ENCODE data around the gene FAIM. TPM values are rescaled to one million over a fixed set of nuclear protein-coding genes. Genes with fewer than 3 reads are reported as not detected.
"Not testable (repeated sequence)": the region's sequence is repeated elsewhere in the genome, so short reads cannot be mapped to it uniquely, and the experiment has no call there.

FAIM gene
- polyA plus RNA-seq, 1 of the 3 experiments (the other 2 are of a cell fraction): 3.0 TPM

DNA sequence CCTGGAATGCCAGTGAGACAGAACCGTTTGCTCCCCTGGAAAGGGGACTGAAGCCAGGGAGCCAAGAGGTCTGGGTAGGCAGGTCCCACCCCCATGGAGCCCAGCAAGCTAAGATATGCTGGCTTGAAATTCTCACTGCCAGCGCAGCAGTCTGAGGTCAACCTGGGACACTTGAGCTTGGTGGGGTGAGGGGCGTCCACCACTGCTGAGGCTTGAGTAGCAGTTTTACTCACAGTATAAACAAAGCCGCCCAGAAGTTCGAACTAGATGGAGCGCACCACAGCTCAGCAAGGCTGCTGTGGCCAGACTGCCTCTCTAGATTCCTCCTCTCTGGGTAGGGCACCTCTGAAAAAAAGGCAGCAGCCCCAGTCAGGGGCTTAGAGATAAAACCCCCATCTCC lies 48.1 kb upstream of the FAIM start:
- H3K9ac ChIP-seq: no peak overlapping the region
- no peaks in the 10 kb centered on the region for H3F3A ChIP-seq (replicated peaks; ENCODE audit: insufficient read depth)
- 97% methylated on average over 3 of the region's 6 CpGs for WGBS (ENCODE audit: low lambda C conversion rate)
- peaks cover 0 to 4% of the 10 kb centered on the region in 2 experiments for H3K36me3 ChIP-seq (replicated peaks in 1 of 2; ENCODE audit: control insufficient read depth in 1 of 2, insufficient read depth in 2 of 2, low read length in 1 of 2)
- no peaks in the 10 kb centered on the region for H3K9me2 ChIP-seq
- CTCF ChIA-PET: no interaction called here
- no peak overlapping the region for H2AFZ ChIP-seq (ENCODE audit: low read depth)
- H3K4me2 ChIP-seq: no peak overlapping the region
- POLR2A ChIA-PET: no interaction called here
- no peak overlapping the region for H3K27ac ChIP-seq (ENCODE audit: low read depth in 2 of 2, low read length in 1 of 2)
- no peaks in the 10 kb centered on the region for H3K79me2 ChIP-seq (ENCODE audit: insufficient read depth)
- TF ChIP-seq POLR2AphosphoS5 (IDR thresholded peaks at IDR 0.05; ENCODE audit: low read depth, low read length) (no peak), JUND (IDR thresholded peaks at IDR 0.05) (no peak)
- no peaks in the 10 kb centered on the region for H4K20me1 ChIP-seq (ENCODE audit: insufficient read depth)
- no peaks in the 10 kb centered on the region for H3K27me3 ChIP-seq (ENCODE audit: insufficient read depth)
- DNase-seq: no peak
- no peaks in the 10 kb centered on the region for H3K4me1 ChIP-seq (ENCODE audit: control insufficient read depth in 1 of 2, insufficient read depth in 2 of 2, low read depth in 1 of 2, low read length in 1 of 2)
- no peaks in the 10 kb centered on the region for H3K9me3 ChIP-seq
- no peak overlapping the region for H3K4me3 ChIP-seq (ENCODE audit: low read depth in 2 of 2, low read length in 1 of 2)

DNA sequence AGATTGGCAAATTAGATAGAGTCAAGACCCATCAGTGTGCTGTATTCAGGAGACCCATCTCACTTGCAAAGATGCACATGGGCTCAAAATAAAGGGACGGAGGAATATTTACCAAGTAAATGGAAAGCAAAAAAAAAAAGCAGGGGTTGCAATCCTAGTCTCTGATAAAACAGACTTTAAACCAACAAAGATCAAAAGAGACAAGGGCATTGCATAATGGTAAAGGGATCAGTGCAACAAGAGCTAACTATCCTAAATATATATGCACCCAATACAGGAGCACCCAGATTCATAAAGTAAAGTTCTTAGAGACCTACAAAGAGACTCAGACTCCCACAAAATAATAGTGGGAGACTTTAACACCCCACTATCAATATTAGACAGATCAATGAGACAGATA lies 45.7 kb upstream of the FAIM start:
- DNase-seq; H3K79me2 ChIP-seq (ENCODE audit: insufficient read depth); POLR2A ChIA-PET: not testable (repeated sequence)

DNA sequence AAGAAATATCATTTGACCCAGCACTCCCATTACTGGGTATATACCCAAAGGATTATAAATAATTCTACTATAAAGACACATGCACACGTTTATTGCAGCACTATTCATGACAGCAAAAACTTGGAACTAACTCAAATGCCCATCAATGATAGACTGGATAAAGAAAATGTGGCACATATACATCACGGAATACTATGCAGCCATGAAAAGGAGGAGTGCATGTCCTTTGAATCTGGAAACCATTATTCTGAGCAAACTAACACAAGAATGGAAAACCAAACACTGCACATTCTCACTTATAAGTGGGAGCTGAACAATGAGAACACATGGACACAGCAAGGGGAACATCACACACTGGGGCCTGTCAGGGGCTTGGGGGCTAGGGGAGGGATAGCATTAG lies 42.3 kb upstream of the FAIM start:
- WGBS (ENCODE audit: low lambda C conversion rate): 45% methylated on average over 2 of the region's 2 CpGs

More for the DNA sequence above, 45.7 kb upstream of the FAIM start:
- H3F3A ChIP-seq (replicated peaks; ENCODE audit: insufficient read depth); H3K4me2 ChIP-seq; H3K9ac ChIP-seq; H3K9me3 ChIP-seq; H3K4me3 ChIP-seq (ENCODE audit: low read depth in 2 of 2, low read length in 1 of 2); H3K4me1 ChIP-seq (ENCODE audit: control insufficient read depth in 1 of 2, insufficient read depth in 2 of 2, low read depth in 1 of 2, low read length in 1 of 2); CTCF ChIA-PET; H3K27ac ChIP-seq (ENCODE audit: low read depth in 2 of 2, low read length in 1 of 2); H3K9me2 ChIP-seq; H3K36me3 ChIP-seq (replicated peaks in 1 of 2; ENCODE audit: control insufficient read depth in 1 of 2, insufficient read depth in 2 of 2, low read length in 1 of 2); H4K20me1 ChIP-seq (ENCODE audit: insufficient read depth); H3K27me3 ChIP-seq (ENCODE audit: insufficient read depth); H2AFZ ChIP-seq (ENCODE audit: low read depth): not testable (repeated sequence)
- WGBS (ENCODE audit: low lambda C conversion rate): 100% methylated on average over 1 of the region's 1 CpG

DNA sequence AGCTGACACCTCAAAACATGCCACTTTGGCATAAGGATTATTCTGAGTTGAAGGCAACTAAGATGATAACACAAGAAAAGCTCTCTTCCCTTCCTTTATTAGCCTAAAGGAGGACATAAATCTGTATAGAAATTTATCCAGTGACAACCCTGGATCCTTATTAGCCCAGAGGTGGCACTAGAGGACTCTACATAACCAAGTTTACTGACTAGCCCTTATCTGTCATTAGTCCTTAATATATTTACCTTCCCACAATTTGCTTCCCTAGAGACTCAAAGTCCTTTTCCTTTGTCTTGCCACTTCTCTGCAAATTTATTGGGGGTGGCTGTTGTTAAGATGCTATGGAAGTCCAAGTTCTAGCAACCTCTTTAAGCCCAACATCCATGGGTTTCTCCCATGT lies 41.2 kb upstream of the FAIM start:
- Histone ChIP-seq H4K20me1 (ENCODE audit: insufficient read depth) (no peaks in the 10 kb centered on the region), H3K27ac (ENCODE audit: low read depth in 2 of 2, low read length in 1 of 2) (no peak overlapping the region), H3F3A (replicated peaks; ENCODE audit: insufficient read depth) (no peaks in the 10 kb centered on the region), H3K9me2 (no peaks in the 10 kb centered on the region), H3K4me1 (ENCODE audit: control insufficient read depth in 1 of 2, insufficient read depth in 2 of 2, low read depth in 1 of 2, low read length in 1 of 2) (no peaks in the 10 kb centered on the region), H3K4me3 (ENCODE audit: low read depth in 2 of 2, low read length in 1 of 2) (no peak overlapping the region), H3K27me3 (ENCODE audit: insufficient read depth) (no peaks in the 10 kb centered on the region), H3K36me3 (replicated peaks in 1 of 2; ENCODE audit: control insufficient read depth in 1 of 2, insufficient read depth in 2 of 2, low read length in 1 of 2) (peaks cover 7% of the 10 kb centered on the region in 2 experiments), H3K79me2 (ENCODE audit: insufficient read depth) (no peaks in the 10 kb centered on the region), H3K4me2 (no peak overlapping the region), H3K9me3 (peaks cover 3% of the 10 kb centered on the region; the same call in 1 of the 2 replicates), H2AFZ (ENCODE audit: low read depth) (no peak overlapping the region), H3K9ac (no peak overlapping the region)
- POLR2A ChIA-PET: no interaction called here
- CTCF ChIA-PET: interaction anchor here (1.3 to 1.7 kb wide), 2 partner anchors 24 to 348 kb away, joined by 3 to 5 read pairs; no protein-coding TSS in a partner anchor
- DNase-seq: no peak
- TF ChIP-seq EP300 (IDR thresholded peaks at IDR 0.05; ENCODE audit: borderline replicate concordance in 1 of 2, low read depth in 1 of 2, low read length in 1 of 2) (no peak), RAD21 (IDR thresholded peaks at IDR 0.05; ENCODE audit: low read length) (no peak), TCF12 (IDR thresholded peaks at IDR 0.05) (no peak), SMC3 (IDR thresholded peaks at IDR 0.05; ENCODE audit: low read depth, low read length) (no peak), GATA2 (CRISPR knock-in tag; IDR thresholded peaks at IDR 0.05) (no peak), FOXJ3 (CRISPR knock-in tag; IDR thresholded peaks at IDR 0.05) (no peak), EZH2phosphoT487 (IDR thresholded peaks at IDR 0.05; ENCODE audit: borderline replicate concordance, low read depth) (no peak), NRF1 (IDR thresholded peaks at IDR 0.05; ENCODE audit: low read depth, low read length) (no peak), NFIC (IDR thresholded peaks at IDR 0.05; ENCODE audit: borderline replicate concordance) (no peak), CHD2 (IDR thresholded peaks at IDR 0.05; ENCODE audit: low read length, partially characterized antibody) (no peak), RCOR1 (IDR thresholded peaks at IDR 0.05; ENCODE audit: low read length) (no peak)
- TF ChIP-seq, protein P1, sequence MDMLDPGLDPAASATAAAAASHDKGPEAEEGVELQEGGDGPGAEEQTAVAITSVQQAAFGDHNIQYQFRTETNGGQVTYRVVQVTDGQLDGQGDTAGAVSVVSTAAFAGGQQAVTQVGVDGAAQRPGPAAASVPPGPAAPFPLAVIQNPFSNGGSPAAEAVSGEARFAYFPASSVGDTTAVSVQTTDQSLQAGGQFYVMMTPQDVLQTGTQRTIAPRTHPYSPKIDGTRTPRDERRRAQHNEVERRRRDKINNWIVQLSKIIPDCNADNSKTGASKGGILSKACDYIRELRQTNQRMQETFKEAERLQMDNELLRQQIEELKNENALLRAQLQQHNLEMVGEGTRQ (IDR thresholded peaks at IDR 0.05; ENCODE audit: borderline replicate concordance, low read depth, low read length): no peak
- TF ChIP-seq, protein P2, sequence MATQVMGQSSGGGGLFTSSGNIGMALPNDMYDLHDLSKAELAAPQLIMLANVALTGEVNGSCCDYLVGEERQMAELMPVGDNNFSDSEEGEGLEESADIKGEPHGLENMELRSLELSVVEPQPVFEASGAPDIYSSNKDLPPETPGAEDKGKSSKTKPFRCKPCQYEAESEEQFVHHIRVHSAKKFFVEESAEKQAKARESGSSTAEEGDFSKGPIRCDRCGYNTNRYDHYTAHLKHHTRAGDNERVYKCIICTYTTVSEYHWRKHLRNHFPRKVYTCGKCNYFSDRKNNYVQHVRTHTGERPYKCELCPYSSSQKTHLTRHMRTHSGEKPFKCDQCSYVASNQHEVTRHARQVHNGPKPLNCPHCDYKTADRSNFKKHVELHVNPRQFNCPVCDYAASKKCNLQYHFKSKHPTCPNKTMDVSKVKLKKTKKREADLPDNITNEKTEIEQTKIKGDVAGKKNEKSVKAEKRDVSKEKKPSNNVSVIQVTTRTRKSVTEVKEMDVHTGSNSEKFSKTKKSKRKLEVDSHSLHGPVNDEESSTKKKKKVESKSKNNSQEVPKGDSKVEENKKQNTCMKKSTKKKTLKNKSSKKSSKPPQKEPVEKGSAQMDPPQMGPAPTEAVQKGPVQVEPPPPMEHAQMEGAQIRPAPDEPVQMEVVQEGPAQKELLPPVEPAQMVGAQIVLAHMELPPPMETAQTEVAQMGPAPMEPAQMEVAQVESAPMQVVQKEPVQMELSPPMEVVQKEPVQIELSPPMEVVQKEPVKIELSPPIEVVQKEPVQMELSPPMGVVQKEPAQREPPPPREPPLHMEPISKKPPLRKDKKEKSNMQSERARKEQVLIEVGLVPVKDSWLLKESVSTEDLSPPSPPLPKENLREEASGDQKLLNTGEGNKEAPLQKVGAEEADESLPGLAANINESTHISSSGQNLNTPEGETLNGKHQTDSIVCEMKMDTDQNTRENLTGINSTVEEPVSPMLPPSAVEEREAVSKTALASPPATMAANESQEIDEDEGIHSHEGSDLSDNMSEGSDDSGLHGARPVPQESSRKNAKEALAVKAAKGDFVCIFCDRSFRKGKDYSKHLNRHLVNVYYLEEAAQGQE (IDR thresholded peaks at IDR 0.05; ENCODE audit: low read depth, low read length): no peak

More for the DNA sequence above, 42.3 kb upstream of the FAIM start:
- CTCF ChIA-PET; H3K4me2 ChIP-seq; H3K27me3 ChIP-seq (ENCODE audit: insufficient read depth); POLR2A ChIA-PET; H3K9me2 ChIP-seq; H3K9me3 ChIP-seq; H3K4me3 ChIP-seq (ENCODE audit: low read depth in 2 of 2, low read length in 1 of 2); H3K36me3 ChIP-seq (replicated peaks in 1 of 2; ENCODE audit: control insufficient read depth in 1 of 2, insufficient read depth in 2 of 2, low read length in 1 of 2); H4K20me1 ChIP-seq (ENCODE audit: insufficient read depth); DNase-seq; H3K79me2 ChIP-seq (ENCODE audit: insufficient read depth); H3K27ac ChIP-seq (ENCODE audit: low read depth in 2 of 2, low read length in 1 of 2); H3K4me1 ChIP-seq (ENCODE audit: control insufficient read depth in 1 of 2, insufficient read depth in 2 of 2, low read depth in 1 of 2, low read length in 1 of 2); H3F3A ChIP-seq (replicated peaks; ENCODE audit: insufficient read depth); H3K9ac ChIP-seq; H2AFZ ChIP-seq (ENCODE audit: low read depth): not testable (repeated sequence)

Data from SK-N-SH (cell line).